ENCODE results near the gene PDE8B.

GRCh38 chr5:77172713-77173328 is 37.7 kb upstream of the PDE8B start:
- no peak for TF ChIP-seq CTCF (IDR thresholded peaks at IDR 0.05)
- no peak for TF ChIP-seq POLR2AphosphoS5 (IDR thresholded peaks at IDR 0.05; ENCODE audit: insufficient read depth in 1 of 2, low read depth in 1 of 2)

Measured in vagina (tissue), 2 donors.